SK-N-SH (cell line): ENCODE data around the gene STRIP2. TPM values are rescaled to one million over a fixed set of nuclear protein-coding genes. Genes with fewer than 3 reads are reported as not detected.

Experiments
- CTCF ChIA-PET: fragments of 300-600, 350-600 bp; formaldehyde crosslinking; extraction: SDS; loops from one replicate; lab custom pipeline; 2021; lab: Yijun Ruan, JAX
- POLR2A ChIA-PET: fragments of 350-600 bp; sonication (Branson Sonifier 250); formaldehyde crosslinking; extraction: SDS; loops from one replicate; lab custom pipeline; 2020; ENCODE audit warnings: antibody characterized with exemption, inconsistent platforms; lab: Yijun Ruan, JAX
- DNase-seq: peaks from one replicate; pipeline ENCODE4 v3.0.0; 2012
- H2AFZ ChIP-seq: fragments of 200-600 bp; sonication (generic); 2 replicates; pipeline ENCODE4 v1.8.1; 2016; ENCODE audit warnings: antibody characterized with exemption, mild to moderate bottlenecking, low read depth
- H3F3A ChIP-seq: fragments of 200-600 bp; sonication (generic); replicated peaks from 2 replicates; pipeline ENCODE3; 2016; ENCODE audit warnings: antibody characterized with exemption, mild to moderate bottlenecking; ENCODE audit not compliant: insufficient read depth
- H3K27ac ChIP-seq, 2 experiments: fragments of 200-500 bp in 1 of 2; fragments of 200-600 bp in 1 of 2; sonication (Bioruptor generic) in 1 of 2; sonication (generic), shearing (Covaris generic) in 1 of 2; 2 replicates each; pipeline versions ENCODE4 v1.5.1 to v1.6.1; 2014 to 2016; ENCODE audit warnings: low read depth in 2 of 2, inconsistent platforms in 1 of 2, low read length in 1 of 2, mild to moderate bottlenecking in 1 of 2, mixed read lengths in 1 of 2
- H3K27me3 ChIP-seq: fragments of 200-600 bp; sonication (generic), shearing (Covaris generic); 2 replicates; pipeline ENCODE4 v1.6.1; 2016; ENCODE audit warnings: mixed run types; ENCODE audit not compliant: insufficient read depth
- H3K36me3 ChIP-seq, 2 experiments: fragments of 200-500 bp in 1 of 2; fragments of 200-600 bp in 1 of 2; sonication (Bioruptor generic) in 1 of 2; sonication (generic) in 1 of 2; replicated peaks in 1 of 2; 2 replicates each; pipeline versions ENCODE3 to v1.5.1; 2014 to 2016; ENCODE audit warnings: low read length in 1 of 2, mild to moderate bottlenecking in 1 of 2; ENCODE audit not compliant: insufficient read depth in 2 of 2, control insufficient read depth in 1 of 2
- H3K4me1 ChIP-seq, 2 experiments: fragments of 200-500 bp in 1 of 2; fragments of 200-600 bp in 1 of 2; sonication (Bioruptor generic) in 1 of 2; sonication (generic), shearing (Covaris generic) in 1 of 2; 2 replicates each; pipeline versions ENCODE4 v1.5.1 to v1.6.1; 2014 to 2016; ENCODE audit warnings: low read depth in 1 of 2, low read length in 1 of 2, mixed run types in 1 of 2; ENCODE audit not compliant: insufficient read depth in 2 of 2, control insufficient read depth in 1 of 2
- H3K4me2 ChIP-seq: fragments of 200-600 bp; sonication (generic), shearing (Covaris generic); 2 replicates; pipeline ENCODE4 v1.6.1; 2017; ENCODE audit warnings: mixed run types
- H3K4me3 ChIP-seq, 2 experiments: fragments of 200-500 bp in 1 of 2; fragments of 200-600 bp in 1 of 2; sonication (Bioruptor generic) in 1 of 2; sonication (generic), shearing (Covaris generic) in 1 of 2; 2 replicates each; pipeline versions ENCODE4 v1.5.1 to v1.8.1; 2014 to 2016; ENCODE audit warnings: low read depth in 2 of 2, inconsistent platforms in 1 of 2, low read length in 1 of 2, mild to moderate bottlenecking in 1 of 2, mixed read lengths in 1 of 2, moderate library complexity in 1 of 2
- H3K79me2 ChIP-seq: fragments of 200-600 bp; sonication (generic); 2 replicates; pipeline ENCODE4 v1.8.1; 2017; ENCODE audit warnings: mild to moderate bottlenecking; ENCODE audit not compliant: insufficient read depth
- H3K9ac ChIP-seq: fragments of 200-600 bp; sonication (generic); 2 replicates; pipeline ENCODE4 v1.6.1; 2017; ENCODE audit warnings: mixed run types
- H3K9me2 ChIP-seq: fragments of 200-600 bp; sonication (generic); 2 replicates; pipeline ENCODE4 v1.6.1; 2017; ENCODE audit warnings: mixed run types
- H3K9me3 ChIP-seq: fragments of 200-600 bp; sonication (generic); 2 replicates; pipeline ENCODE4 v1.6.1; 2017; ENCODE audit warnings: mixed run types, mild to moderate bottlenecking, moderate library complexity
- H4K20me1 ChIP-seq: fragments of 200-600 bp; sonication (generic); 2 replicates; pipeline ENCODE4 v1.6.1; 2017; ENCODE audit warnings: mild to moderate bottlenecking, mixed run types; ENCODE audit not compliant: insufficient read depth
- CHD2 ChIP-seq: fragments of 150-350 bp; IDR thresholded peaks from 2 replicates; pipeline ENCODE4 v1.6.1; 2018; ENCODE audit warnings: low read length; ENCODE audit not compliant: partially characterized antibody
- CTCF ChIP-seq: fragments of 200-600 bp; sonication (generic); IDR thresholded peaks from 2 replicates; pipeline ENCODE4 v1.6.1; 2017; ENCODE audit warnings: antibody characterized with exemption, mild to moderate bottlenecking, moderate library complexity
- ELF1 ChIP-seq: IDR thresholded peaks from 2 replicates; pipeline ENCODE4 v1.4.0; 2012
- EP300 ChIP-seq, 2 experiments: IDR thresholded peaks; 2 replicates each; pipeline versions ENCODE4 v1.4.0 to v1.6.1; 2012; ENCODE audit warnings: borderline replicate concordance in 1 of 2, low read depth in 1 of 2, low read length in 1 of 2
- EZH2phosphoT487 ChIP-seq: fragments of 200-600 bp; sonication (generic); IDR thresholded peaks from 2 replicates; pipeline ENCODE4 v1.6.1; 2017; ENCODE audit warnings: low read depth, mixed run types, mild to moderate bottlenecking, antibody characterized with exemption, moderate library complexity, borderline replicate concordance
- FOSL2 ChIP-seq: IDR thresholded peaks from 2 replicates; pipeline ENCODE4 v1.4.0; 2012; ENCODE audit warnings: low read depth, mild to moderate bottlenecking, moderate library complexity, borderline replicate concordance
- GABPA ChIP-seq: IDR thresholded peaks from 2 replicates; pipeline ENCODE4 v1.4.0; 2012; ENCODE audit warnings: low read depth, mild to moderate bottlenecking
- IRF3 ChIP-seq: fragments of 150-350 bp; IDR thresholded peaks from 2 replicates; pipeline ENCODE4 v1.6.1; 2016; ENCODE audit warnings: mild to moderate bottlenecking, low read depth, low read length
- NRF1 ChIP-seq: IDR thresholded peaks from 2 replicates; pipeline ENCODE4 v1.6.1; 2012; ENCODE audit warnings: low read depth, mild to moderate bottlenecking, low read length
- RAD21 ChIP-seq: IDR thresholded peaks from 2 replicates; pipeline ENCODE4 v1.6.1; 2012; ENCODE audit warnings: mild to moderate bottlenecking, low read length
- RCOR1 ChIP-seq: fragments of 150-350 bp; IDR thresholded peaks from 2 replicates; pipeline ENCODE4 v1.6.1; 2017; ENCODE audit warnings: antibody characterized with exemption, low read length
- RFX5 ChIP-seq: IDR thresholded peaks from 2 replicates; pipeline ENCODE4 v1.6.1; 2012; ENCODE audit warnings: mild to moderate bottlenecking, improper control_type of control experiment, low read length
- SIN3A ChIP-seq: IDR thresholded peaks from 2 replicates; pipeline ENCODE4 v1.6.1; 2012; ENCODE audit warnings: low read depth, mild to moderate bottlenecking, low read length, moderate library complexity, borderline replicate concordance
- ZBTB33 ChIP-seq: IDR thresholded peaks from 2 replicates; pipeline ENCODE4 v1.4.0; 2012; ENCODE audit warnings: low read depth, borderline replicate concordance
- WGBS: methylation state at CpG from one replicate; pipeline ENCODE4 v1.1.6; 2017; ENCODE audit warnings: low lambda C conversion rate; 5-methylcytosine and 5-hydroxymethylcytosine counted together
- polyA plus RNA-seq, 3 experiments: library from polyadenylated mRNA; depleted of rRNA; stranded (reverse); fragments of >200 nt; gene quantifications; 2 replicates each; pipeline ENCODE4 v1.2.3, GENCODE V29; 2012

The STRIP2 gene
- polyA plus RNA-seq, 1 of the 3 experiments (the other 2 are of a cell fraction), result 4.9 TPM

GRCh38 chr7:129387537-129387936, 46.7 kb upstream of the STRIP2 start:
- H3K79me2 ChIP-seq, result no peaks in the 10 kb centered on the region
- H3F3A ChIP-seq, result no peaks in the 10 kb centered on the region
- H4K20me1 ChIP-seq, result no peaks in the 10 kb centered on the region
- no peak for TF ChIP-seq GABPA
- no peak for TF ChIP-seq CHD2
- no peak for TF ChIP-seq RAD21
- TF ChIP-seq CTCF, result no peak
- no peak for TF ChIP-seq ZBTB33
- TF ChIP-seq ELF1, result no peak
- TF ChIP-seq SIN3A, result no peak
- TF ChIP-seq NRF1, result no peak
- TF ChIP-seq RCOR1, result no peak
- DNase-seq, result no peak
- no peaks in the 10 kb centered on the region for H3K9me3 ChIP-seq
- peaks cover 0 to 22% of the 10 kb centered on the region in 2 experiments for H3K36me3 ChIP-seq
- no peak overlapping the region for H3K4me2 ChIP-seq
- H3K4me3 ChIP-seq, result no peak overlapping the region
- no peaks in the 10 kb centered on the region for H3K27me3 ChIP-seq
- no peak overlapping the region for H2AFZ ChIP-seq
- H3K27ac ChIP-seq, result no peak overlapping the region
- POLR2A ChIA-PET, result no interaction called here
- CTCF ChIA-PET, result interaction anchor here (0.6 to 7.3 kb wide), 13 partner anchors 11 to 296 kb away, joined by 3 to 67 read pairs (median 3); no protein-coding TSS in a partner anchor
- no peak overlapping the region for H3K9ac ChIP-seq
- H3K4me1 ChIP-seq, result no peaks in the 10 kb centered on the region; a peak in 1 of 4 replicates
- no peaks in the 10 kb centered on the region for H3K9me2 ChIP-seq
- WGBS, result 80% methylated on average over 2 of the region's 2 CpGs

- POLR2A ChIA-PET, result no interaction called here
- H3K9me2 ChIP-seq, result no peaks in the 10 kb centered on the region
- no peaks in the 10 kb centered on the region for H3K79me2 ChIP-seq
- no peaks in the 10 kb centered on the region; a peak in 1 of 4 replicates for H3K4me1 ChIP-seq
- H3K27ac ChIP-seq, result no peak overlapping the region
- DNase-seq, result no peak
- H3K9me3 ChIP-seq, result no peaks in the 10 kb centered on the region
- H4K20me1 ChIP-seq, result no peaks in the 10 kb centered on the region
- 92% methylated on average over 8 of the region's 8 CpGs for WGBS
- no peak overlapping the region for H3K4me3 ChIP-seq
- no peak overlapping the region for H2AFZ ChIP-seq
- no peak for TF ChIP-seq EZH2phosphoT487
- no peak for TF ChIP-seq FOSL2
- TF ChIP-seq EP300 (IDR thresholded peaks at IDR 0.05; ENCODE audit: borderline replicate concordance in 1 of 2, low read depth in 1 of 2, low read length in 1 of 2), result no peak
- no peak for TF ChIP-seq RFX5
- no peak for TF ChIP-seq NRF1
- TF ChIP-seq IRF3, result no peak
- no peak for TF ChIP-seq CTCF
- TF ChIP-seq, all 33 proteins: peak for 0
- Histone ChIP-seq H3F3A (no peaks in the 10 kb centered on the region), H3K27me3 (no peaks in the 10 kb centered on the region), H3K4me2 (no peak overlapping the region), H3K36me3 (peaks cover 0 to 22% of the 10 kb centered on the region in 2 experiments), H3K9ac (no peak overlapping the region)
- CTCF ChIA-PET, result interaction anchor here (0.7 to 7.3 kb wide), 15 partner anchors 11 to 297 kb away, joined by 3 to 67 read pairs (median 5); no protein-coding TSS in a partner anchor
These were observed 45.7 kb upstream of the STRIP2 start for GRCh38 chr7:129388333-129389098.
